Gastroesophageal sphincter (tissue), 3 donors: ENCODE data around the gene CDH9.

ENCODE experiments used
- CTCF ChIP-seq, 4 experiments: fragments of 200-600 bp in 2 of 4; fragments of 450-650 bp in 2 of 4; sonication (generic) in 1 of 4; IDR thresholded peaks; one replicate each; pipeline ENCODE4 v1.5.1; 2017 to 2019; ENCODE audit warnings: antibody characterized with exemption in 4 of 4, mild to moderate bottlenecking in 2 of 4, moderate library complexity in 2 of 4
- EP300 ChIP-seq: sonication (generic); formaldehyde crosslinking; IDR thresholded peaks from one replicate; pipeline ENCODE4 v1.6.1; 2017; ENCODE audit warnings: antibody characterized with exemption, mild to moderate bottlenecking
- POLR2A ChIP-seq, 2 donors: fragments of 450-650 bp; IDR thresholded peaks; one replicate each; pipeline ENCODE4 v1.6.1; 2017; ENCODE audit warnings: antibody characterized with exemption in 2 of 2, mild to moderate bottlenecking in 2 of 2, moderate library complexity in 1 of 2
- POLR2AphosphoS5 ChIP-seq: sonication (generic); formaldehyde crosslinking; IDR thresholded peaks from one replicate; pipeline ENCODE4 v1.6.1; 2017; ENCODE audit warnings: antibody characterized with exemption

- TF ChIP-seq CTCF (IDR thresholded peaks at IDR 0.05) = no peak
- TF ChIP-seq POLR2A (IDR thresholded peaks at IDR 0.05) = no peak
- TF ChIP-seq POLR2AphosphoS5 = no peak
- TF ChIP-seq EP300 = no peak
These were observed 79.1 kb downstream of the CDH9 start for GRCh38 chr5:26959290-26959689.
